Keratinocyte (primary cell): ENCODE results near the gene OSBPL10. TPM values are rescaled to one million over a fixed set of nuclear protein-coding genes. Genes with fewer than 3 reads are reported as not detected.

Experiments
- DNase-seq: peaks from one replicate; pipeline ENCODE4 v3.0.0-alpha.2; 2011; ENCODE audit warnings: low read depth, missing footprints, low spot score
- FAIRE-seq: peaks from 2 replicates; lab custom pipeline; 2011; peaks lifted over from hg19 to GRCh38; lab: Jason Lieb, UNC
- H2AFZ ChIP-seq: 2 replicates; pipeline ENCODE4 v1.6.0; 2012; ENCODE audit warnings: low read length, control low read depth, inconsistent platforms; ENCODE audit not compliant: control insufficient read depth
- H3K27ac ChIP-seq: 2 replicates; pipeline ENCODE4 v1.5.1; 2011; ENCODE audit warnings: low read length; ENCODE audit not compliant: control insufficient read depth, insufficient read depth
- H3K27me3 ChIP-seq: 3 replicates; pipeline ENCODE4 v1.6.0; 2011; ENCODE audit warnings: low read length; ENCODE audit not compliant: control insufficient read depth, insufficient read depth; ENCODE audit errors: extremely low read depth
- H3K36me3 ChIP-seq, 2 experiments: 2 replicates in 1 of 2; 3 replicates in 1 of 2; pipeline ENCODE4 v1.5.1; 2011; ENCODE audit warnings: low read length in 2 of 2, mild to moderate bottlenecking in 1 of 2; ENCODE audit not compliant: control insufficient read depth in 2 of 2, insufficient read depth in 2 of 2; ENCODE audit errors: extremely low read depth in 1 of 2
- H3K4me1 ChIP-seq: 3 replicates; pipeline ENCODE4 v1.5.1; 2011; ENCODE audit warnings: low read length; ENCODE audit not compliant: control insufficient read depth, insufficient read depth; ENCODE audit errors: extremely low read depth
- H3K4me2 ChIP-seq: 3 replicates; pipeline ENCODE4 v1.6.0; 2011; ENCODE audit warnings: low read depth, low read length; ENCODE audit not compliant: control insufficient read depth, insufficient read depth; ENCODE audit errors: extremely low read depth
- H3K4me3 ChIP-seq, 3 experiments: fragments of 200-600 bp in 1 of 3; sonication (generic) in 1 of 3; 2 replicates in 2 of 3; 3 replicates in 1 of 3; pipeline ENCODE4 v1.5.1; 2011 to 2016; ENCODE audit warnings: low read length in 3 of 3, mild to moderate bottlenecking in 3 of 3, control low read depth in 2 of 3, inconsistent platforms in 1 of 3, low read depth in 1 of 3, mixed read lengths in 1 of 3, mixed run types in 1 of 3, moderate library complexity in 1 of 3; ENCODE audit not compliant: control insufficient read depth in 2 of 3, insufficient read depth in 2 of 3; ENCODE audit errors: extremely low read depth in 1 of 3
- H3K79me2 ChIP-seq: 2 replicates; pipeline ENCODE4 v1.6.0; 2012; ENCODE audit warnings: low read length; ENCODE audit not compliant: control insufficient read depth, insufficient read depth
- H3K9ac ChIP-seq: 3 replicates; pipeline ENCODE4 v1.6.0; 2011; ENCODE audit warnings: low read length; ENCODE audit not compliant: control insufficient read depth, insufficient read depth; ENCODE audit errors: extremely low read depth
- H3K9me1 ChIP-seq: 3 replicates; pipeline ENCODE4 v1.6.0; 2011; ENCODE audit warnings: low read length; ENCODE audit not compliant: control insufficient read depth, insufficient read depth; ENCODE audit errors: extremely low read depth
- H3K9me3 ChIP-seq: 2 replicates; pipeline ENCODE4 v1.5.1; 2012; ENCODE audit warnings: low read depth, low read length; ENCODE audit not compliant: control insufficient read depth
- H4K20me1 ChIP-seq: 3 replicates; pipeline ENCODE4 v1.6.0; 2011; ENCODE audit warnings: low read length; ENCODE audit not compliant: control insufficient read depth, insufficient read depth; ENCODE audit errors: extremely low read depth
- CTCF ChIP-seq, 3 experiments: IDR thresholded peaks in 1 of 3; conservative IDR thresholded peaks in 1 of 3; optimal IDR thresholded peaks in 1 of 3; 2 replicates in 2 of 3; 3 replicates in 1 of 3; pipeline versions ENCODE3 to v1.5.1; 2011; ENCODE audit warnings: low read length in 3 of 3, mild to moderate bottlenecking in 3 of 3, moderate library complexity in 2 of 3, control low read depth in 1 of 3, inconsistent platforms in 1 of 3; ENCODE audit not compliant: insufficient read depth in 2 of 3; ENCODE audit errors: extremely low read depth in 1 of 3
- EZH2 ChIP-seq: IDR thresholded peaks from one replicate; pipeline ENCODE4 v1.6.1; 2012; ENCODE audit warnings: inconsistent platforms, mild to moderate bottlenecking, low read length, moderate library complexity
- dilution Hi-C: fragments of 300-500 bp; cut with MboI; formaldehyde crosslinking; loops from one replicate; pipeline ENCODE4 v1.7.0; 2020; ENCODE audit warnings: low sequenced_read_pairs; ENCODE audit not compliant: extremely low pct_ligation_motif_present
- polyA plus RNA-seq, 5 experiments: library from polyadenylated mRNA; depleted of rRNA in 3 of 5; stranded (reverse) in 3 of 5; stranded (forward) in 1 of 5; unstranded in 1 of 5; fragments of >200 nt; gene quantifications; 1 replicate in 1 of 5; 2 replicates in 3 of 5; 3 replicates in 1 of 5; pipeline versions ENCODE4 v1.2.1 to v1.2.3, GENCODE V29; 2011 to 2012; ENCODE audit warnings: missing spikeins in 2 of 5, low read depth in 1 of 5, low replicate concordance in 1 of 5

Gene OSBPL10
- polyA plus RNA-seq, 1 donor (not counting 4 experiments of a cell fraction or from before 2014, with no cell fraction given), result 50.1 TPM

DNA sequence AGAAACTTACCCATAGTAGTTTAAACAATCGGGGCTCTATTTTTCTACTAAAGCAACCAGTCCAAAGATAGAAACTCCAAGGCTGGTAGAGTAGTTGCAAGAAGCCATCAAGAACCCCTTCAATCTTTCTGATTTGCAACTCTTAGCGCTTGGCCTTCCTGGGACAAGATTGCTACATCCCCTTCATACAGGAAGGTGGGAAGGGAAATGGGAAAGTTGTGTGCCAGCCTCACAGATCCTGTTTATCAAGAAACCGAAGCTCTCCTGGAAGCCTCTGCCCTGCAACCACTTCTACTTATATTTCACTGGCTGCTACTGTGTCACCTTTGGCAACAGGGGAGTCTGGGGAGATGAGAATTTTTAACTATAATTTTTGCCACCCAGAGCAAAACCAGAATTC lies 46.2 kb downstream of the OSBPL10 start:
- TF ChIP-seq CTCF (optimal IDR thresholded peaks at IDR 0.05 in 1 of 3, IDR thresholded peaks at IDR 0.05 in 1 of 3, conservative IDR thresholded peaks at IDR 0.05 in 1 of 3; ENCODE audit: extremely low read depth in 1 of 3, insufficient read depth in 2 of 3, low read length in 3 of 3) (no peak), EZH2 (no peak)
- H4K20me1 ChIP-seq, result peaks cover 9% of the 10 kb centered on the region
- no peak overlapping the region for H3K4me3 ChIP-seq
- no peaks in the 10 kb centered on the region for H3K9me3 ChIP-seq
- dilution Hi-C loops, result no loop called here
- H3K4me1 ChIP-seq, result peaks cover 32% of the 10 kb centered on the region
- H3K4me2 ChIP-seq, result no peak overlapping the region
- H3K9me1 ChIP-seq, result no peaks in the 10 kb centered on the region
- H3K9ac ChIP-seq, result no peak overlapping the region
- no peaks in the 10 kb centered on the region for H3K27me3 ChIP-seq
- H3K27ac ChIP-seq, result no peak overlapping the region
- DNase-seq, result no peak
- FAIRE-seq, result peak; percentile 48
- no peaks in the 10 kb centered on the region for H3K36me3 ChIP-seq
- H2AFZ ChIP-seq, result no peak overlapping the region
- H3K79me2 ChIP-seq, result peaks cover 89% of the 10 kb centered on the region

GRCh38 chr3:31934018-31934417 lies 47.0 kb downstream of the OSBPL10 start:
- Histone ChIP-seq H3K4me3 (no peak overlapping the region), H3K4me1 (peaks cover 26% of the 10 kb centered on the region), H3K27me3 (no peaks in the 10 kb centered on the region), H3K9me3 (no peaks in the 10 kb centered on the region), H3K9me1 (no peaks in the 10 kb centered on the region), H3K9ac (no peak overlapping the region), H2AFZ (no peak overlapping the region), H4K20me1 (peaks cover 5% of the 10 kb centered on the region), H3K4me2 (no peak overlapping the region), H3K79me2 (peaks cover 86% of the 10 kb centered on the region), H3K27ac (no peak overlapping the region), H3K36me3 (no peaks in the 10 kb centered on the region)
- FAIRE-seq, result no peak
- dilution Hi-C loops, result no loop called here
- no peak for DNase-seq
- TF ChIP-seq CTCF (optimal IDR thresholded peaks at IDR 0.05 in 1 of 3, IDR thresholded peaks at IDR 0.05 in 1 of 3, conservative IDR thresholded peaks at IDR 0.05 in 1 of 3; ENCODE audit: extremely low read depth in 1 of 3, insufficient read depth in 2 of 3, low read length in 3 of 3) (no peak), EZH2 (no peak)
